K562 (cell line): Measurements from ENCODE around the gene GCHFR. TPM values are rescaled to one million over a fixed set of nuclear protein-coding genes. Genes with fewer than 3 reads are reported as not detected.

ENCODE experiments used
- BCL6 ChIP-seq: fragments of 250-450 bp; sonication (Bioruptor Pico); IDR thresholded peaks from 2 replicates; pipeline ENCODE4 v1.4.0; 2020
- CBX2 ChIP-seq: fragments of 200-600 bp; sonication (generic); IDR thresholded peaks from one replicate; pipeline ENCODE4 v1.6.1; 2012; ENCODE audit warnings: mild to moderate bottlenecking, low read length, inconsistent platforms; ENCODE audit not compliant: insufficient read depth, poor library complexity, severe bottlenecking
- CCNT2 ChIP-seq: IDR thresholded peaks from 2 replicates; pipeline ENCODE4 v1.6.1; 2011; ENCODE audit warnings: borderline replicate concordance, low read depth, mild to moderate bottlenecking, moderate library complexity, mixed read lengths, low read length; ENCODE audit not compliant: insufficient read length; ENCODE audit errors: extremely low read depth
- CLOCK ChIP-seq: fragments of 250-450 bp; sonication (Bioruptor Pico); IDR thresholded peaks from 2 replicates; pipeline ENCODE4 v1.4.0; 2020; ENCODE audit warnings: mild to moderate bottlenecking, moderate library complexity, borderline replicate concordance
- E2F6 ChIP-seq, 2 experiments: IDR thresholded peaks; 2 replicates each; pipeline ENCODE4 v1.6.1; 2011; ENCODE audit warnings: borderline replicate concordance in 1 of 2, control low read depth in 1 of 2, low read depth in 1 of 2, low read length in 1 of 2, mild to moderate bottlenecking in 1 of 2, mixed read lengths in 1 of 2, moderate library complexity in 1 of 2; ENCODE audit not compliant: insufficient read depth in 1 of 2, insufficient read length in 1 of 2, poor library complexity in 1 of 2, severe bottlenecking in 1 of 2; ENCODE audit errors: extremely low read depth in 1 of 2
- ESRRB ChIP-seq: fragments of 250-450 bp; sonication (Bioruptor Pico); IDR thresholded peaks from 2 replicates; pipeline ENCODE4 v1.5.0; 2020; ENCODE audit warnings: mild to moderate bottlenecking, moderate library complexity, borderline replicate concordance
- ETS2 ChIP-seq: IDR thresholded peaks from 2 replicates; pipeline ENCODE4 v1.6.1; 2016; ENCODE audit warnings: borderline replicate concordance, missing genetic modification characterization, mild to moderate bottlenecking, moderate library complexity, missing compliant biosample characterization; ENCODE audit not compliant: poor library complexity, severe bottlenecking
- HDAC6 ChIP-seq: IDR thresholded peaks from 2 replicates; pipeline ENCODE4 v1.6.1; 2012; ENCODE audit warnings: low read depth, mild to moderate bottlenecking, control low read depth, inconsistent platforms, low read length, moderate library complexity
- KLF13 ChIP-seq: fragments of 450-650 bp; IDR thresholded peaks from 2 replicates; pipeline ENCODE4 v1.6.1; 2016; ENCODE audit warnings: missing genetic modification characterization, low read depth, mild to moderate bottlenecking, missing compliant biosample characterization, moderate library complexity, borderline replicate concordance
- MAFK ChIP-seq: IDR thresholded peaks from 2 replicates; pipeline ENCODE4 v1.6.1; 2011; ENCODE audit warnings: low read length, improper control_type of control experiment
- MBD1 ChIP-seq: fragments of 250-450 bp; sonication (Bioruptor Pico); IDR thresholded peaks from 2 replicates; pipeline ENCODE4 v1.8.0; 2022; ENCODE audit warnings: inconsistent platforms
- MIER1 ChIP-seq: fragments of 450-650 bp; IDR thresholded peaks from 2 replicates; pipeline ENCODE4 v1.6.1; 2016; ENCODE audit warnings: antibody characterized with exemption, mild to moderate bottlenecking, low read depth
- MTA2 ChIP-seq: fragments of 450-650 bp; IDR thresholded peaks from 2 replicates; pipeline ENCODE4 v1.6.1; 2016; ENCODE audit warnings: low read depth
- NR1H2 ChIP-seq: sonication (generic); formaldehyde crosslinking; IDR thresholded peaks from 2 replicates; pipeline ENCODE4 v1.4.0; 2020; ENCODE audit warnings: mild to moderate bottlenecking, missing genetic modification reagents
- RBM34 ChIP-seq: fragments of 200-400 bp; formaldehyde crosslinking; IDR thresholded peaks from 2 replicates; pipeline ENCODE4 v1.6.1; 2018; ENCODE audit warnings: low read length, borderline replicate concordance; ENCODE audit not compliant: insufficient read depth
- SP2 ChIP-seq: IDR thresholded peaks from 2 replicates; pipeline ENCODE4 v1.6.1; 2011; ENCODE audit warnings: mild to moderate bottlenecking, low read depth, low read length, moderate library complexity; ENCODE audit not compliant: poor library complexity, severe bottlenecking; ENCODE audit errors: extremely low read depth
- TRIM24 ChIP-seq, 2 experiments: fragments of 450-650 bp; IDR thresholded peaks; 2 replicates each; pipeline ENCODE4 v1.6.1; 2016
- USF1 ChIP-seq: sonication (generic); formaldehyde crosslinking; IDR thresholded peaks from 2 replicates; pipeline ENCODE4 v1.9.0; 2022; ENCODE audit warnings: mild to moderate bottlenecking, missing genetic modification reagents
- XRCC3 ChIP-seq: fragments of 450-650 bp; IDR thresholded peaks from 2 replicates; pipeline ENCODE4 v1.6.1; 2017; ENCODE audit warnings: mild to moderate bottlenecking, moderate library complexity
- ZBTB17 ChIP-seq: fragments of 450-650 bp; formaldehyde crosslinking; IDR thresholded peaks from 2 replicates; pipeline ENCODE4 v1.4.0; 2020; ENCODE audit warnings: mild to moderate bottlenecking
- ZNF77 ChIP-seq: fragments of 250-450 bp; sonication (Bioruptor Pico); IDR thresholded peaks from 2 replicates; pipeline ENCODE4 v1.5.0; 2020
- polyA plus RNA-seq, 8 experiments: library from polyadenylated mRNA; depleted of rRNA in 4 of 8; stranded (reverse) in 5 of 8; unstranded in 3 of 8; fragments of >200 nt; fragmentation: Nextera tagmentation in 2 of 8; fragmentation: Illumina TruSeq in 1 of 8; extraction: Ambion mirVana in 2 of 8; extraction: Trizol in 1 of 8; gene quantifications; 2 replicates each; pipeline versions ENCODE4 v1.2.1 to v1.2.3, GENCODE V29; 2011 to 2014; ENCODE audit warnings: inconsistent platforms in 1 of 8, missing spikeins in 1 of 8
- total RNA-seq, 7 experiments: library from RNA; depleted of rRNA in 6 of 7; stranded (reverse); fragments of >200 nt in 6 of 7; fragmentation: Illumina TruSeq in 2 of 7; extraction: Trizol in 2 of 7; gene quantifications; 2 replicates each; pipeline versions ENCODE4 v1.2.1 to v1.2.3, GENCODE V29; 2011 to 2021; ENCODE audit warnings: low replicate concordance in 1 of 7

GCHFR gene
- total and polyA plus RNA-seq, 9 of the 15 experiments (the other 6 are each of a cell fraction or from before 2014, with no cell fraction given): 8.7 to 83.5 (median 20.8) TPM

- TF ChIP-seq CBX2: no peak
- TF ChIP-seq RBM34: no peak
- TF ChIP-seq MAFK: no peak
- TF ChIP-seq HDAC6: no peak
- no peak for TF ChIP-seq MIER1
- no peak for TF ChIP-seq ZNF77 (CRISPR knock-in tag)
- no peak for TF ChIP-seq SP2
- no peak for TF ChIP-seq KLF13 (tag)
- no peak for TF ChIP-seq NR1H2 (CRISPR knock-in tag)
- TF ChIP-seq MBD1 (CRISPR knock-in tag): no peak
- TF ChIP-seq ETS2 (tag): no peak
- peak; percentile 81 for TF ChIP-seq CCNT2
- TF ChIP-seq TRIM24 (IDR thresholded peaks at IDR 0.05): peak; percentile 72 to 82; a peak in 3 of 4 replicates
- TF ChIP-seq ZBTB17 (CRISPR knock-in tag): no peak
- peak; percentile 92 to 95 for TF ChIP-seq E2F6 (IDR thresholded peaks at IDR 0.05; ENCODE audit: borderline replicate concordance in 1 of 2, extremely low read depth in 1 of 2, insufficient read depth in 1 of 2, insufficient read length in 1 of 2, low read depth in 1 of 2, low read length in 1 of 2, poor library complexity in 1 of 2, severe bottlenecking in 1 of 2)
- no peak for TF ChIP-seq MTA2
- peak; percentile 36; the same call in 1 of the 2 replicates for TF ChIP-seq USF1 (CRISPR knock-in tag)
- TF ChIP-seq BCL6 (CRISPR knock-in tag): no peak
- TF ChIP-seq CLOCK: no peak
- TF ChIP-seq ESRRB (CRISPR knock-in tag): no peak
- TF ChIP-seq XRCC3: no peak
These were observed 8.7 kb upstream of the GCHFR start, which contains the start of gene RMDN3 (continued) for GRCh38 chr15:40754883-40755811.
